ENCODE results near the gene SGPP2. TPM values are rescaled to one million over a fixed set of nuclear protein-coding genes. Genes with fewer than 3 reads are reported as not detected.

Gene SGPP2, protein sequence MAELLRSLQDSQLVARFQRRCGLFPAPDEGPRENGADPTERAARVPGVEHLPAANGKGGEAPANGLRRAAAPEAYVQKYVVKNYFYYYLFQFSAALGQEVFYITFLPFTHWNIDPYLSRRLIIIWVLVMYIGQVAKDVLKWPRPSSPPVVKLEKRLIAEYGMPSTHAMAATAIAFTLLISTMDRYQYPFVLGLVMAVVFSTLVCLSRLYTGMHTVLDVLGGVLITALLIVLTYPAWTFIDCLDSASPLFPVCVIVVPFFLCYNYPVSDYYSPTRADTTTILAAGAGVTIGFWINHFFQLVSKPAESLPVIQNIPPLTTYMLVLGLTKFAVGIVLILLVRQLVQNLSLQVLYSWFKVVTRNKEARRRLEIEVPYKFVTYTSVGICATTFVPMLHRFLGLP
- not detected in 2 replicates for total RNA-seq (2014; rRNA removed; shearing (Covaris generic))
- total RNA-seq (2022): not detected in 2 replicates
- percentile 3 among the genes with signal in this experiment for Bru-seq, nascent RNA
- percentile 4 among the genes with signal in this experiment for BruChase-seq, experiment 1, labeled RNA remaining after a 6-hour chase
- BruChase-seq, experiment 2, labeled RNA remaining after a 2-hour chase: percentile 2 among the genes with signal in this experiment
- long read RNA-seq: 0 reads

DNA sequence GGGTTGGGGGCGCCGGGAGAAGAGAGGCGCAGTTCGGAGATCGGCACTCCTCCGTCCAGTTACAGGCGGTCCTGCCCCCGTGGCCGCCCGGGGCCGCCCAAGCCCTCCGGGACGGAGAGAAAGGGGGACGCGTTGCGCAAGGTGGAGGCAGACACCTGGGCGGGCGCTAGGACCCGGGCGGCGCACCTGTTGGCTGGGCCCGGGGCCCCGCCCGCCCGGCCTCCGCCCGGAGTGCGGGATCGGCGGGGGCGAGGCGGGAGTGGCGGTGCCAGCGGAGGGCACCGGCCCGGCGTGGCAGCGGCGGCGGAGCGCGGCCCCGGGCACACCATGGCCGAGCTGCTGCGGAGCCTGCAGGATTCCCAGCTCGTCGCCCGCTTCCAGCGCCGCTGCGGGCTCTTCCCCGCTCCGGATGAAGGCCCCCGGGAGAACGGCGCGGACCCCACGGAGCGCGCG, at the start of gene SGPP2:
TSS of gene SGPP2 (plus strand) at position 268 of the 453 bp plus-strand sequence. CDS start at position 328, 60 bp downstream.
- intact Hi-C loops (cut with micrococcal nuclease; ENCODE audit: unreplicated experiment): no loop called here
- POLR2A ChIA-PET: no interaction called here
- Histone ChIP-seq H3K27ac (ENCODE audit: low read depth, low read length, poor library complexity, severe bottlenecking) (no peak within 1 kb of the TSS), H3K4me3 (ENCODE audit: low read depth, low read length, poor library complexity, severe bottlenecking) (no peak within 1 kb of the TSS), H3K4me2 (ENCODE audit: low read length) (no peak within 1 kb of the TSS), H3K79me2 (ENCODE audit: insufficient read depth, low read depth, low read length) (no peaks in the 10 kb centered on the region), H3K9me3 (ENCODE audit: low read length) (no peaks in the 10 kb centered on the region), H3K36me3 (ENCODE audit: insufficient read depth, low read length) (no peaks in the 10 kb centered on the region), H3K4me1 (ENCODE audit: insufficient read depth, low read length, poor library complexity, severe bottlenecking) (no peaks in the 10 kb centered on the region), H2AFZ (ENCODE audit: low read length) (no peak within 1 kb of the TSS), H4K20me1 (ENCODE audit: insufficient read depth, low read length) (no peaks in the 10 kb centered on the region), H3K9me2 (ENCODE audit: insufficient read depth, low read length) (no peaks in the 10 kb centered on the region)
- no peak for DNase-seq (ENCODE audit: low spot score)
- BruUV-seq (replicated peaks): no TSS peak
- TF ChIP-seq, protein P1, sequence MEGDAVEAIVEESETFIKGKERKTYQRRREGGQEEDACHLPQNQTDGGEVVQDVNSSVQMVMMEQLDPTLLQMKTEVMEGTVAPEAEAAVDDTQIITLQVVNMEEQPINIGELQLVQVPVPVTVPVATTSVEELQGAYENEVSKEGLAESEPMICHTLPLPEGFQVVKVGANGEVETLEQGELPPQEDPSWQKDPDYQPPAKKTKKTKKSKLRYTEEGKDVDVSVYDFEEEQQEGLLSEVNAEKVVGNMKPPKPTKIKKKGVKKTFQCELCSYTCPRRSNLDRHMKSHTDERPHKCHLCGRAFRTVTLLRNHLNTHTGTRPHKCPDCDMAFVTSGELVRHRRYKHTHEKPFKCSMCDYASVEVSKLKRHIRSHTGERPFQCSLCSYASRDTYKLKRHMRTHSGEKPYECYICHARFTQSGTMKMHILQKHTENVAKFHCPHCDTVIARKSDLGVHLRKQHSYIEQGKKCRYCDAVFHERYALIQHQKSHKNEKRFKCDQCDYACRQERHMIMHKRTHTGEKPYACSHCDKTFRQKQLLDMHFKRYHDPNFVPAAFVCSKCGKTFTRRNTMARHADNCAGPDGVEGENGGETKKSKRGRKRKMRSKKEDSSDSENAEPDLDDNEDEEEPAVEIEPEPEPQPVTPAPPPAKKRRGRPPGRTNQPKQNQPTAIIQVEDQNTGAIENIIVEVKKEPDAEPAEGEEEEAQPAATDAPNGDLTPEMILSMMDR (conservative IDR thresholded peaks at IDR 0.05; ENCODE audit: low read length): no peak
- TF ChIP-seq EZH2phosphoT487 (IDR thresholded peaks at IDR 0.05; ENCODE audit: borderline replicate concordance, low read depth, low read length): no peak
- CTCF ChIA-PET (ENCODE audit: unreplicated experiment): no interaction called here

DNA sequence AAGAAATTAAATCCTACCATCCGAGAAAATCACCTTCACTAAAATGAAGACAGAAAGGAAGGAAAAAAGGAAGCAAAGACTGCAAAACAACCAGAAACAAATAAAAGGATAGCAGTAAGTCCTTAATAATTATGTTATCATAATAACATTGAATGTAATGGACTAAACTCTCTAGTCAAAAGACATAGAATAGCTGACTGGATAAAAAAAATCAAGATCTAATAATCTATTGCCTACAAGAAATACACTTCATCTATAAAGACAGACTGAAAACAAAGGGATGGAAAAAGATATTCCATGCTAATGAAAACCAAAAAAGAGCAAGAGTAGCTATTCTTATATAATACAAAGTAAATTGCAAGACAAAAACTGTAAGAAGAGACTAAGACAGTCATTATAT, 48.5 kb upstream of the SGPP2 start:
- Histone ChIP-seq H3K36me3 (ENCODE audit: insufficient read depth, low read length) (no peaks in the 10 kb centered on the region), H3K4me3 (ENCODE audit: low read depth, low read length, poor library complexity, severe bottlenecking) (no peak overlapping the region), H2AFZ (ENCODE audit: low read length) (no peak overlapping the region), H3K9me2 (ENCODE audit: insufficient read depth, low read length) (no peaks in the 10 kb centered on the region), H3K27ac (ENCODE audit: low read depth, low read length, poor library complexity, severe bottlenecking) (no peak overlapping the region), H4K20me1 (ENCODE audit: insufficient read depth, low read length) (no peaks in the 10 kb centered on the region), H3K4me1 (ENCODE audit: insufficient read depth, low read length, poor library complexity, severe bottlenecking) (no peaks in the 10 kb centered on the region), H3K79me2 (ENCODE audit: insufficient read depth, low read depth, low read length) (no peaks in the 10 kb centered on the region), H3K4me2 (ENCODE audit: low read length) (no peak overlapping the region), H3K9me3 (ENCODE audit: low read length) (no peaks in the 10 kb centered on the region)
- ChIA-PET CTCF (ENCODE audit: unreplicated experiment) (no interaction called here), POLR2A (no interaction called here)
- intact Hi-C loops (cut with micrococcal nuclease; ENCODE audit: unreplicated experiment): no loop called here
- no peak for DNase-seq (ENCODE audit: low spot score)
- BruUV-seq (replicated peaks): no TSS peak
- TF ChIP-seq EZH2phosphoT487 (IDR thresholded peaks at IDR 0.05; ENCODE audit: borderline replicate concordance, low read depth, low read length): no peak
- TF ChIP-seq, protein P1 (conservative IDR thresholded peaks at IDR 0.05; ENCODE audit: low read length): no peak

DNA sequence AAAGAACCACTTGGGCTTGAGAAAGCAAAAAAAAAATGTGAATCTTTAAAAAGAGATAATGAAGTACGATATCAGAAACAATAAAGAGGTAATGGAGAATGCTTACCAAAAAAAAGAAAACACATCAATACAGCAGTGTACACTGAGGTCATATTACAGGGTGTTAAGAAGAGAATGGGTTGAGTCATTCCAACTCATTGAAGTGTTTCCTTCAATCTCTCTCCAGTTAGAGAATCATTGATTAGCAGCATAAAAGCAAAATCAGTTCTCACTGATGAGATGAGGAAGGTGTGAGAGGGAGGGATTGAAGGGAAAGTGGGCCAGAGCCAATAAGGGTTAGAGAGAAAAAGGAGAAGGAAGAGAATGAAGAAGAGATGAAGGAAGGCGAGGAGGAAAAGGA, 43.9 kb upstream of the SGPP2 start:
- TF ChIP-seq, protein P1 (conservative IDR thresholded peaks at IDR 0.05; ENCODE audit: low read length): no peak
- no peak for TF ChIP-seq EZH2phosphoT487 (IDR thresholded peaks at IDR 0.05; ENCODE audit: borderline replicate concordance, low read depth, low read length)
- POLR2A ChIA-PET: interaction anchor here (0.7 to 1.0 kb wide), 2 partner anchors 24 to 73 kb away, joined by 3 read pairs; no protein-coding TSS in a partner anchor
- H3K4me2 ChIP-seq (ENCODE audit: low read length): no peak overlapping the region
- H2AFZ ChIP-seq (ENCODE audit: low read length): no peak overlapping the region
- H3K4me1 ChIP-seq (ENCODE audit: insufficient read depth, low read length, poor library complexity, severe bottlenecking): no peaks in the 10 kb centered on the region
- BruUV-seq (replicated peaks): no TSS peak
- no peaks in the 10 kb centered on the region for H3K36me3 ChIP-seq (ENCODE audit: insufficient read depth, low read length)
- intact Hi-C loops (cut with micrococcal nuclease; ENCODE audit: unreplicated experiment): no loop called here
- H3K9me3 ChIP-seq (ENCODE audit: low read length): no peaks in the 10 kb centered on the region
- H3K79me2 ChIP-seq (ENCODE audit: insufficient read depth, low read depth, low read length): no peaks in the 10 kb centered on the region
- H3K9me2 ChIP-seq (ENCODE audit: insufficient read depth, low read length): no peaks in the 10 kb centered on the region
- CTCF ChIA-PET (ENCODE audit: unreplicated experiment): no interaction called here
- DNase-seq (ENCODE audit: low spot score): no peak
- H4K20me1 ChIP-seq (ENCODE audit: insufficient read depth, low read length): no peaks in the 10 kb centered on the region
- no peak overlapping the region for H3K27ac ChIP-seq (ENCODE audit: low read depth, low read length, poor library complexity, severe bottlenecking)
- H3K4me3 ChIP-seq (ENCODE audit: low read depth, low read length, poor library complexity, severe bottlenecking): no peak overlapping the region
